GM19099 (cell line): ENCODE data around the gene PIF1.

Source experiments
- POLR2A ChIP-seq: IDR thresholded peaks from 3 replicates; pipeline ENCODE4 v1.6.1; 2011; ENCODE audit warnings: low read depth; ENCODE audit not compliant: insufficient read length; ENCODE audit errors: extremely low read depth

Gene PIF1

GRCh38 chr15:64855205-64855975, 29.9 kb upstream of the PIF1 start:
- TF ChIP-seq POLR2A = no peak

DNA sequence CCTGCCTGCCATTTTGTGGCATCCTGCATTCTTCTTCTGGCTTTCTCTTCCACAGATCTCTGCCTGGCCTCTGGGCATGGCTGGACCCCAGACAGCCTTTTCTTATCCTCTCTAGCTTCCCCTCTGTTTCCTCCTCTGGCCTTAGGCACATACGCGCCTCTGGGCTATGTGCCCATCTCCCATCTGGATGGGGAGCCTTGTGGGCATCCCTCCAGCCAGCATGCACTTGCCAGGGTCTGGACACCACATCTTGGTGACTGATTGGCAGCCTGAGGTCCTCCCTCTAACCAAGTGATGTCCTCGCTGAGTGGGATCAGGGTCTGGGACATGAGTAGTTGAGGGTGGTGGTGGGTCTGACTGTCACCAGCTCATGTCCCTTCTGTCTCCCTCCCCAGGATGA, 29.1 kb upstream of the PIF1 start:
- no peak for TF ChIP-seq POLR2A

GRCh38 chr15:64854041-64854440, 28.6 kb upstream of the PIF1 start:
- no peak for TF ChIP-seq POLR2A

DNA sequence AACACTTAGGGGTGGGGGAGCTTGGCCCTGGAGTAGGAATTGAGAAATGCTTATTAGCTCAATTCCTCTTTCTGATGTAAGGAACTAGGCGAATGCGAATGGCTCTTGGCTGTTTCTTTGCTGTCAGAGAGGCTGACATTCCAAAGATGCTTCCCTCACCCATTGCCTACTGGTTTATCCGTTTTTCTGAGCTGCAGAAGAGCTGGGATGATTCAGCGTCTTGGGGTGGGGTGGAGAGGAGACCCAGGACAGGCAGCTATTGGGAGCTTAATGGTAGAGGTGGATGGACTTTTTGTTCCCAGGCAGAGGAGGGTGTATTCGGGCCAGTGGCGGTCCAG, 26.0 kb upstream of the PIF1 start:
- TF ChIP-seq POLR2A = no peak

- TF ChIP-seq POLR2A = no peak
These were observed 25.5 kb upstream of the PIF1 start for GRCh38 chr15:64850778-64851502.

DNA sequence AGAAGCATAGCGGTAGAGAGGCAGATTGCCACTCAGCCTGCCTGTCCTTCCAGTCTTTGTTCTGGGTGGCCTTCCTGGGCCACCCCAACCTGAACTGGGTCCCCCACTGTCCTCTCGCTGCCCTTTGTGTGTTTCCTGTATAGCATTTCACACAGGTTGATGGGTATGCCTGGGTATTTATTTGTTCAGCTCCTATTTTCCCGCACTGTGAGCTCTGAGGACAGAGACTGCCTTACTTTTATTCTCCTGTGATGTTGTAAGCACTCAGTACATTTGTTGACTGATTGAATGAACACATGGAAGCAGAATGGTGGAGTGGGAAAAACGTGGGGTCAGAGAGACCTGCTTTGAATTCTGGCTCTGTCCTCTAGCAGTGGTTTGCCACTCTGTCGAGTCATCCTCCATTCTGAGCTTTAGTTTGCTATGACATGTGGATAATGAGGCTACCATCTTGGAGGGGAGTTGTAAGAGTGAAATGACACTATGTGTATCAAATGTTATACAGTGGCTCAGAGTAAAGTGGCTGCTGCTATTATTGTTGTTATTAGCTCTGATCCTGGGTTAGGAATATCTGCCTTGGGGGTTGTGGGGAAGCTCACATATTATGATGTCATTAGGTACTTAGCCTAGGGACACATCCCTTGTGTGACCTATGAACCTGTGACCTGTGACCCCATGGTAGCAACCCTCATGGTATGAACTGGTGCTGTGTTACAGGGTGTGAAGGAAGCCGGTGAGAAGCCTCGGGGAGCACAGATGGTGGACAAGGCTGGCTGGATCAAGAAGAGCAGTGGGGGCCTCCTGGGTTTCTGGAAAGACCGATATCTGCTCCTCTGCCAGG, 22.6 kb upstream of the PIF1 start:
- TF ChIP-seq POLR2A = no peak

GRCh38 chr15:64847448-64847847, 22.0 kb upstream of the PIF1 start:
- TF ChIP-seq POLR2A = no peak

DNA sequence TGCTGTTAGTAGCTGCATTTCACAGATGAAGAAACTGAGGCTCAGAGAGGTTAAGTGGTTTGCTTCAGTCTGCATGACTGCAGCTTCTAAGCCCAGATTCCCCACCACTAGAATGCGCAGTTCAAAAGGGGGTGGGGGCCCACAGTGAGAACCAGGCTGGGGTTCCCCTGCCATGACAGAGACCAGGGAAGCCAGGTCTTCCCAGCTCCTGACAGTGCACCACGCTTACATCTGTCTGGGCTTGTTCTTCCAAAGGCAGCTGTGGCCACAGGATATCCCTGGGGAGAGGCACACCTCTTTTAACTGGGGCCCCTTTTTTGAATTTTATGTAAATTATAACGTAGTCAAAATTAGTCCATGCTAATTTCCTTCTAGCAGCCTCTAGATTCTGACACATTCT, 21.6 kb upstream of the PIF1 start:
- no peak for TF ChIP-seq POLR2A

DNA sequence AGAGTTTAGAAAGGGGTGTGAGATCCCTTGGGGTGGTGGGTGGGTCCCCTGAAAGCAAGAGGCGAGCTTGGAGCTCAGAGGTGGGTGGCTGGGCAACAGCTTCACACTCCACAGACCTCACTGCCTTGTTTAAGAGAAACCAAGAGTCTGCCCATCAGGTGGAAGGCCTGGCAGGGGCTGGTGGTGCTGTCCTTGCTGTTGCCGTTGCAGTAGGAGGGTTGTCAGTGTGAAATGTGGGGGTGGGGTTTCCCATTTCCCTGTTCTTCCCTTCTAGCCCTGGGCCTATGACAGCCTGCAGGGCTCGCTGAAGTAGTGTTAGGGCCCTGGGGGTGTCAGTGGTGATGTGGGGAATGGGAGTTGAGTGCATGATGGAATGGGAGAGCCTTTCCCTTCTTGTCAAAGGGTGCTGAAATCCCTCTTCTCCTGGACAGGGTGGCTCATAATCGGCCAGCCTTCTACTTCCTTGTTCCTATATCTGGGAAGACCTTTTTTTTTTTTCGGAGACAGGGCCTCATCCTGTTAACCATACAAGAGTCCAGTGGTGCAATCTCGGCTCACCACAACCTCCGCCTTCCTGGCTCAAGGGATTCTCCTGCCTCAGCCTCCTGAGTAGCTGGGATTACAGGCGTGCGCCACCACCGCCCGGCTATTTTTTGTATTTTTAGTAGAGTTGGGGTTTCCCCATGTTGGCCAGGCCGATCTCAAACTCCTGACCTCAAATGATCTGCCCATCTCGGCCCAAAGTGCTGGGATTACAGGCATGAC, 20.6 kb upstream of the PIF1 start:
- TF ChIP-seq POLR2A = no peak

DNA sequence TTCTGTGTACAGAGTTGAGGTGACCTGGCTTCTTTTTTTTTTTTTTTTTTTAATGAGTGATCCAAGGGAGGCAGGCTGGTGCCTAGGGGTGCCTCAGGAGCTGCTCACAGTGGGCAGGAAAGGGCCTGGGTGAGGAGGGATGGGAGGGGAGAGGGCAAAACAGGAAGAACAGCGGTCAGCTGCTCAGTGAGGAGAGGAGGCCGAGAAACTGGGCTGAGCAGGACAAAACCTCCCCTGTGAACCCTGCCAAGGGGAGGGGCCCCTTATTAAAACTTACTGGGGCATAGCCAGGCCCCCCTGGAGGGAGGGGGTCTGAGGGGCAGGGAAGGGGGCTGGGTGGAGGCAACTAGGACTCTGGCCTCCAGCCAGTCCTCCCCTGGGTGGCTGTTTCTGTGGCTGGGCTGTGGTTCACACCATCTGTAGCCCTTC, 19.8 kb upstream of the PIF1 start:
- no peak for TF ChIP-seq POLR2A

GRCh38 chr15:64844576-64845145, 19.2 kb upstream of the PIF1 start:
- peak; percentile 16 for TF ChIP-seq POLR2A

DNA sequence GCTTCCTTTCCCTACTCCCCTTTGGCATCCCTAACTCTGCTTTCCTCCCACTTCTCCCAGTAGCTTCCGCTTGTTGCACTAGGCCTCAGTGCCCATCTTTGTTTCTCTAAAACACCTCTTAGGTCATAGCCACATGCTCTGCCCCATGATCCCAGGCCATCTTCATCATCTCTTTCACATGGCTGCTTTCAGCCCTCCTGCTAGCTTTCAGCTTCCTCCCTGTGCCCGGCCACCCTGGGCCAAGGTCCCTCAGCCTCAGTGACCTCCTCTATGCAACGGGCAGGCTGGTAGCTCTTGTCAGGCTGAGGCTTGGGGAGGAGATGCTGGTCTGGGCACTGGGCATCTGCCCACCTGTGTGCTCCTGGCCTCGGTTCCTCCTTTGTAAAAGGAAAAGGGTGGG, 18.5 kb upstream of the PIF1 start:
- TF ChIP-seq POLR2A = no peak

GRCh38 chr15:64842986-64843561, 17.6 kb upstream of the PIF1 start:
- TF ChIP-seq POLR2A = no peak
